HUDEP-2 (cell line): ENCODE results near the gene TTLL13.
A peak's percentile ranks its signal among the peaks of the same experiment; 100 is the strongest.
"Not testable (repeated sequence)": the region's sequence is repeated elsewhere in the genome, so short reads cannot be mapped to it uniquely, and the experiment has no call there.

Experiments
- DNase-seq, 76 experiments: peaks; one replicate each; lab custom pipeline; 2025; ENCODE audit not compliant: unreplicated experiment in 76 of 76; lab: John Stamatoyannopoulos, UW

The TTLL13 gene

GRCh38 chr15:90233387-90234095, 15.8 kb upstream of the TTLL13 start, which contains the start of gene CIB1:
TSS of gene CIB1 (minus strand) at chr15:90233941. CDS start at chr15:90233885, 56 bp downstream.
- peak; percentile 56 to 98 (median 95) for DNase-seq

- no peak for DNase-seq
Measured at GRCh38 chr15:90234096-90234988, 15.0 kb upstream of the TTLL13 start, which contains the start of gene GDPGP1. TSS of gene GDPGP1 (plus strand) at chr15:90234209. CDS start at chr15:90240909, 6,700 bp downstream.

GRCh38 chr15:90239371-90239770, 10.0 kb upstream of the TTLL13 start:
- DNase-seq, result peak in 61 of 76 experiments; percentile 5 to 79 (median 38)

- no peak for DNase-seq
Measured at GRCh38 chr15:90240856-90241255, 8.5 kb upstream of the TTLL13 start.

GRCh38 chr15:90241343-90242192, 7.8 kb upstream of the TTLL13 start:
- peak in 30 of 76 experiments; percentile 2 to 43 (median 14) for DNase-seq

GRCh38 chr15:90243943-90244639, 5.3 kb upstream of the TTLL13 start:
- DNase-seq, result no peak

- no peak for DNase-seq
Measured at GRCh38 chr15:90248789-90249202, 560 bp upstream of the TTLL13 start.

GRCh38 chr15:90257776-90258175, 8.4 kb downstream of the TTLL13 start:
- DNase-seq, result no peak

GRCh38 chr15:90259524-90259923, 10.2 kb downstream of the TTLL13 start:
- no peak for DNase-seq

GRCh38 chr15:90260731-90261130, 11.4 kb downstream of the TTLL13 start:
- DNase-seq, result not testable (repeated sequence)

- no peak for DNase-seq
Measured at GRCh38 chr15:90261811-90262210, 12.5 kb downstream of the TTLL13 start.

GRCh38 chr15:90262426-90262825, 13.1 kb downstream of the TTLL13 start:
- DNase-seq, result no peak

GRCh38 chr15:90264671-90265070, 15.3 kb downstream of the TTLL13 start:
- DNase-seq, result peak in 4 of 76 experiments; percentile 4 to 24 (median 12)

GRCh38 chr15:90265271-90266060, 16.1 kb downstream of the TTLL13 start, which contains the start of gene NGRN:
TSS of gene NGRN (plus strand) at chr15:90265672. CDS start at chr15:90265713, 41 bp downstream.
- peak in 75 of 76 experiments; percentile 16 to 93 (median 78) for DNase-seq

GRCh38 chr15:90266061-90266431, 16.7 kb downstream of the TTLL13 start:
- peak in 31 of 76 experiments; percentile 6 to 53 (median 28) for DNase-seq

- DNase-seq, result no peak
Measured at GRCh38 chr15:90266485-90266884, 17.1 kb downstream of the TTLL13 start.

GRCh38 chr15:90268415-90268814, 19.1 kb downstream of the TTLL13 start:
- no peak for DNase-seq

GRCh38 chr15:90270502-90271150, 21.3 kb downstream of the TTLL13 start:
- no peak for DNase-seq
